ENCODE results near the gene NUDT9.
A peak's percentile ranks its signal among the peaks of the same experiment; 100 is the strongest.
"Not testable (repeated sequence)": the region's sequence is repeated elsewhere in the genome, so short reads cannot be mapped to it uniquely, and the experiment has no call there.

Gene NUDT9
- 8.6 to 28.4 (median 20.5) reads per million in 17 experiments for total RNA-seq

GRCh38 chr4:87422104-87423052 lies at the start of gene NUDT9:
TSS of gene NUDT9 (plus strand) at chr4:87422573. CDS start at chr4:87422906, 333 bp downstream.
- DNase-seq, result peak; percentile 93 to 95 (median 94)

GRCh38 chr4:87375719-87376291 lies 46.6 kb upstream of the NUDT9 start:
- DNase-seq, result peak; percentile 57 to 75 (median 68)

- DNase-seq, result no peak
Observed at GRCh38 chr4:87377816-87378215, 44.6 kb upstream of the NUDT9 start.

GRCh38 chr4:87382116-87382515 lies 40.3 kb upstream of the NUDT9 start:
- DNase-seq, result no peak

- no peak for DNase-seq
Observed at GRCh38 chr4:87382931-87383330, 39.4 kb upstream of the NUDT9 start.

- not testable (repeated sequence) for DNase-seq
Observed at GRCh38 chr4:87384466-87385132, 37.8 kb upstream of the NUDT9 start.

GRCh38 chr4:87387237-87387636 lies 35.1 kb upstream of the NUDT9 start:
- DNase-seq, result no peak

- DNase-seq, result peak; percentile 16 to 58 (median 34)
Observed at GRCh38 chr4:87388901-87389300, 33.5 kb upstream of the NUDT9 start.

- peak in 1 of 4 experiments; percentile 42 for DNase-seq
Observed at GRCh38 chr4:87390055-87390454, 32.3 kb upstream of the NUDT9 start.

GRCh38 chr4:87390551-87390890 lies 31.9 kb upstream of the NUDT9 start:
- DNase-seq, result peak in 1 of 4 experiments; percentile 24

GRCh38 chr4:87390891-87391575 lies 31.3 kb upstream of the NUDT9 start, which contains the start of gene HSD17B11:
TSS of gene HSD17B11 (minus strand) at chr4:87391188. CDS start at chr4:87391070, 118 bp downstream.
- peak; percentile 96 to 98 (median 96) for DNase-seq

- DNase-seq, result no peak
Observed at GRCh38 chr4:87391576-87392054, 30.8 kb upstream of the NUDT9 start.

- no peak for DNase-seq
Observed at GRCh38 chr4:87392183-87392582, 30.2 kb upstream of the NUDT9 start.

GRCh38 chr4:87395073-87395472 lies 27.3 kb upstream of the NUDT9 start:
- not testable (repeated sequence) for DNase-seq

GRCh38 chr4:87395851-87396250 lies 26.5 kb upstream of the NUDT9 start:
- not testable (repeated sequence) for DNase-seq

GRCh38 chr4:87399148-87399547 lies 23.2 kb upstream of the NUDT9 start:
- no peak for DNase-seq

GRCh38 chr4:87399954-87400353 lies 22.4 kb upstream of the NUDT9 start:
- no peak for DNase-seq

- DNase-seq, result not testable (repeated sequence)
Observed at GRCh38 chr4:87403732-87404131, 18.6 kb upstream of the NUDT9 start.

- DNase-seq, result no peak
Observed at GRCh38 chr4:87405211-87405820, 17.1 kb upstream of the NUDT9 start.

- DNase-seq, result peak in 2 of 4 experiments; percentile 17 to 23
Observed at GRCh38 chr4:87406462-87406861, 15.9 kb upstream of the NUDT9 start.

GRCh38 chr4:87406902-87407301 lies 15.5 kb upstream of the NUDT9 start:
- DNase-seq, result not testable (repeated sequence)

GRCh38 chr4:87409420-87409939 lies 12.9 kb upstream of the NUDT9 start:
- no peak for DNase-seq
